HG03558 (cell line): Measurements from ENCODE around the gene XKR8.

Experiments used
- ATAC-seq: cut with Tn5 transposase; IDR thresholded peaks from one replicate; pipeline ENCODE4 v1.9.1; 2021; ENCODE audit warnings: moderate number of reproducible peaks; ENCODE audit not compliant: unreplicated experiment; ENCODE audit errors: extremely low read depth

The XKR8 gene

GRCh38 chr1:27954186-27954585 lies 5.6 kb upstream of the XKR8 start:
- no peak for ATAC-seq

GRCh38 chr1:27955076-27955475 lies 4.7 kb upstream of the XKR8 start:
- no peak for ATAC-seq

GRCh38 chr1:27956761-27957160 lies 3.0 kb upstream of the XKR8 start:
- no peak for ATAC-seq

GRCh38 chr1:27957655-27958054 lies 2.1 kb upstream of the XKR8 start:
- ATAC-seq: no peak

- ATAC-seq: no peak
Observed at GRCh38 chr1:27958513-27958912, 1.3 kb upstream of the XKR8 start.

GRCh38 chr1:27960762-27961645 lies 1.2 kb downstream of the XKR8 start:
- ATAC-seq: no peak

GRCh38 chr1:27961646-27962221 lies 2.0 kb downstream of the XKR8 start:
- ATAC-seq: no peak

- no peak for ATAC-seq
Observed at GRCh38 chr1:27963393-27963792, 3.6 kb downstream of the XKR8 start.

GRCh38 chr1:27966402-27967105 lies 6.8 kb downstream of the XKR8 start:
- no peak for ATAC-seq

- no peak for ATAC-seq
Observed at GRCh38 chr1:27967106-27967883, 7.5 kb downstream of the XKR8 start.

GRCh38 chr1:27967884-27968466 lies 8.2 kb downstream of the XKR8 start:
- no peak for ATAC-seq

GRCh38 chr1:27968692-27969091 lies 8.9 kb downstream of the XKR8 start:
- no peak for ATAC-seq

- ATAC-seq: no peak
Observed at GRCh38 chr1:27970401-27970800, 10.6 kb downstream of the XKR8 start.

- ATAC-seq: no peak
Observed at GRCh38 chr1:27971674-27972073, 11.9 kb downstream of the XKR8 start.

- ATAC-seq: no peak
Observed at GRCh38 chr1:27972141-27972540, 12.4 kb downstream of the XKR8 start.

- ATAC-seq: no peak
Observed at GRCh38 chr1:27973771-27974416, 14.1 kb downstream of the XKR8 start.

GRCh38 chr1:27974417-27974781 lies 14.6 kb downstream of the XKR8 start:
- ATAC-seq: no peak

- no peak for ATAC-seq
Observed at GRCh38 chr1:27979151-27979858, 19.5 kb downstream of the XKR8 start.

- no peak for ATAC-seq
Observed at GRCh38 chr1:27979859-27980201, 20.1 kb downstream of the XKR8 start.
